Keratinocyte (primary cell): ENCODE data around the gene NBPF3. TPM values are rescaled to one million over a fixed set of nuclear protein-coding genes. Genes with fewer than 3 reads are reported as not detected.

Source experiments
- DNase-seq: peaks from one replicate; pipeline ENCODE4 v3.0.0-alpha.2; 2011; ENCODE audit warnings: low read depth, missing footprints, low spot score
- FAIRE-seq: peaks from 2 replicates; lab custom pipeline; 2011; peaks lifted over from hg19 to GRCh38; lab: Jason Lieb, UNC
- H2AFZ ChIP-seq: 2 replicates; pipeline ENCODE4 v1.6.0; 2012; ENCODE audit warnings: low read length, control low read depth, inconsistent platforms; ENCODE audit not compliant: control insufficient read depth
- H3K27ac ChIP-seq: 2 replicates; pipeline ENCODE4 v1.5.1; 2011; ENCODE audit warnings: low read length; ENCODE audit not compliant: control insufficient read depth, insufficient read depth
- H3K27me3 ChIP-seq: 3 replicates; pipeline ENCODE4 v1.6.0; 2011; ENCODE audit warnings: low read length; ENCODE audit not compliant: control insufficient read depth, insufficient read depth; ENCODE audit errors: extremely low read depth
- H3K36me3 ChIP-seq, 2 experiments: 2 replicates in 1 of 2; 3 replicates in 1 of 2; pipeline ENCODE4 v1.5.1; 2011; ENCODE audit warnings: low read length in 2 of 2, mild to moderate bottlenecking in 1 of 2; ENCODE audit not compliant: control insufficient read depth in 2 of 2, insufficient read depth in 2 of 2; ENCODE audit errors: extremely low read depth in 1 of 2
- H3K4me1 ChIP-seq: 3 replicates; pipeline ENCODE4 v1.5.1; 2011; ENCODE audit warnings: low read length; ENCODE audit not compliant: control insufficient read depth, insufficient read depth; ENCODE audit errors: extremely low read depth
- H3K4me2 ChIP-seq: 3 replicates; pipeline ENCODE4 v1.6.0; 2011; ENCODE audit warnings: low read depth, low read length; ENCODE audit not compliant: control insufficient read depth, insufficient read depth; ENCODE audit errors: extremely low read depth
- H3K4me3 ChIP-seq, 3 experiments: fragments of 200-600 bp in 1 of 3; sonication (generic) in 1 of 3; 2 replicates in 2 of 3; 3 replicates in 1 of 3; pipeline ENCODE4 v1.5.1; 2011 to 2016; ENCODE audit warnings: low read length in 3 of 3, mild to moderate bottlenecking in 3 of 3, control low read depth in 2 of 3, inconsistent platforms in 1 of 3, low read depth in 1 of 3, mixed read lengths in 1 of 3, mixed run types in 1 of 3, moderate library complexity in 1 of 3; ENCODE audit not compliant: control insufficient read depth in 2 of 3, insufficient read depth in 2 of 3; ENCODE audit errors: extremely low read depth in 1 of 3
- H3K79me2 ChIP-seq: 2 replicates; pipeline ENCODE4 v1.6.0; 2012; ENCODE audit warnings: low read length; ENCODE audit not compliant: control insufficient read depth, insufficient read depth
- H3K9ac ChIP-seq: 3 replicates; pipeline ENCODE4 v1.6.0; 2011; ENCODE audit warnings: low read length; ENCODE audit not compliant: control insufficient read depth, insufficient read depth; ENCODE audit errors: extremely low read depth
- H3K9me1 ChIP-seq: 3 replicates; pipeline ENCODE4 v1.6.0; 2011; ENCODE audit warnings: low read length; ENCODE audit not compliant: control insufficient read depth, insufficient read depth; ENCODE audit errors: extremely low read depth
- H3K9me3 ChIP-seq: 2 replicates; pipeline ENCODE4 v1.5.1; 2012; ENCODE audit warnings: low read depth, low read length; ENCODE audit not compliant: control insufficient read depth
- H4K20me1 ChIP-seq: 3 replicates; pipeline ENCODE4 v1.6.0; 2011; ENCODE audit warnings: low read length; ENCODE audit not compliant: control insufficient read depth, insufficient read depth; ENCODE audit errors: extremely low read depth
- EZH2 ChIP-seq: IDR thresholded peaks from one replicate; pipeline ENCODE4 v1.6.1; 2012; ENCODE audit warnings: inconsistent platforms, mild to moderate bottlenecking, low read length, moderate library complexity
- dilution Hi-C: fragments of 300-500 bp; cut with MboI; formaldehyde crosslinking; loops from one replicate; pipeline ENCODE4 v1.7.0; 2020; ENCODE audit warnings: low sequenced_read_pairs; ENCODE audit not compliant: extremely low pct_ligation_motif_present
- polyA plus RNA-seq, 5 experiments: library from polyadenylated mRNA; depleted of rRNA in 3 of 5; stranded (reverse) in 3 of 5; stranded (forward) in 1 of 5; unstranded in 1 of 5; fragments of >200 nt; gene quantifications; 1 replicate in 1 of 5; 2 replicates in 3 of 5; 3 replicates in 1 of 5; pipeline versions ENCODE4 v1.2.1 to v1.2.3, GENCODE V29; 2011 to 2012; ENCODE audit warnings: missing spikeins in 2 of 5, low read depth in 1 of 5, low replicate concordance in 1 of 5
- TF ChIP-seq, protein P1 (sequence below), 3 experiments: IDR thresholded peaks in 1 of 3; conservative IDR thresholded peaks in 1 of 3; optimal IDR thresholded peaks in 1 of 3; 2 replicates in 2 of 3; 3 replicates in 1 of 3; pipeline versions ENCODE3 to v1.5.1; 2011; ENCODE audit warnings: low read length in 3 of 3, mild to moderate bottlenecking in 3 of 3, moderate library complexity in 2 of 3, control low read depth in 1 of 3, inconsistent platforms in 1 of 3; ENCODE audit not compliant: insufficient read depth in 2 of 3; ENCODE audit errors: extremely low read depth in 1 of 3

Gene NBPF3
- polyA plus RNA-seq, 1 donor (not counting 4 experiments of a cell fraction or from before 2014, with no cell fraction given) = 6.8 TPM

DNA sequence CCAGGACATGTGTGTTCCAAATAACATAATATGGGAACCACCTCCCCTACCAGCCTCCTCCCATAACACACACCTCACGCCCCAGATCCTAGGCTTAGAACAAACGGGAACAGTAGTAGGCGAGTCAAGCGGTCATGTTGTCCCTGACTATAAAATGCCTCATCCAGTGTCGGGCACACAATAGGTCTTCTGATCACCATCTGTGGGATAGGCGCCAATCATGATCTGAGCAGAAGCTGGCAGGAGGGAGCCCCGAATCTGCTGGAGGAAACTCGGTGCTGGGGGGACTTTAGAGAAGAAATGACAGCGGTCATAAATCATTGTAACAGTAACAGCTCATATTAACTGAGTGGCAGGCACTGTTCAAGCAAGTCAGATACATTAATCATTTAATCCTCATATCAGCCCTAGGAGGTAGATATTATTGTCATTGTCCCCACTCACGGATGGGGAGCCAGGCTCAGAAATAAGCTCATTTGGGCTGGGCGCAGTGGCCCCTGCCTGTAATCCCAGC, 82.6 kb downstream of the NBPF3 start:
- no peak for FAIRE-seq
- Histone ChIP-seq H2AFZ (no peak overlapping the region), H3K9me1 (no peaks in the 10 kb centered on the region), H3K27ac (no peak overlapping the region), H3K4me2 (no peak overlapping the region), H3K27me3 (no peaks in the 10 kb centered on the region), H3K4me1 (no peaks in the 10 kb centered on the region), H3K4me3 (no peak overlapping the region), H3K36me3 (no peaks in the 10 kb centered on the region), H3K9ac (no peak overlapping the region), H4K20me1 (no peaks in the 10 kb centered on the region), H3K9me3 (no peaks in the 10 kb centered on the region), H3K79me2 (no peaks in the 10 kb centered on the region)
- dilution Hi-C loops = no loop called here
- DNase-seq = no peak
- no peak for TF ChIP-seq EZH2
- TF ChIP-seq, protein P1, sequence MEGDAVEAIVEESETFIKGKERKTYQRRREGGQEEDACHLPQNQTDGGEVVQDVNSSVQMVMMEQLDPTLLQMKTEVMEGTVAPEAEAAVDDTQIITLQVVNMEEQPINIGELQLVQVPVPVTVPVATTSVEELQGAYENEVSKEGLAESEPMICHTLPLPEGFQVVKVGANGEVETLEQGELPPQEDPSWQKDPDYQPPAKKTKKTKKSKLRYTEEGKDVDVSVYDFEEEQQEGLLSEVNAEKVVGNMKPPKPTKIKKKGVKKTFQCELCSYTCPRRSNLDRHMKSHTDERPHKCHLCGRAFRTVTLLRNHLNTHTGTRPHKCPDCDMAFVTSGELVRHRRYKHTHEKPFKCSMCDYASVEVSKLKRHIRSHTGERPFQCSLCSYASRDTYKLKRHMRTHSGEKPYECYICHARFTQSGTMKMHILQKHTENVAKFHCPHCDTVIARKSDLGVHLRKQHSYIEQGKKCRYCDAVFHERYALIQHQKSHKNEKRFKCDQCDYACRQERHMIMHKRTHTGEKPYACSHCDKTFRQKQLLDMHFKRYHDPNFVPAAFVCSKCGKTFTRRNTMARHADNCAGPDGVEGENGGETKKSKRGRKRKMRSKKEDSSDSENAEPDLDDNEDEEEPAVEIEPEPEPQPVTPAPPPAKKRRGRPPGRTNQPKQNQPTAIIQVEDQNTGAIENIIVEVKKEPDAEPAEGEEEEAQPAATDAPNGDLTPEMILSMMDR (optimal IDR thresholded peaks at IDR 0.05 in 1 of 3, IDR thresholded peaks at IDR 0.05 in 1 of 3, conservative IDR thresholded peaks at IDR 0.05 in 1 of 3; ENCODE audit: extremely low read depth in 1 of 3, insufficient read depth in 2 of 3, low read length in 3 of 3) = no peak

GRCh38 chr1:21523297-21523813, 83.4 kb downstream of the NBPF3 start:
- Histone ChIP-seq H3K9me1 (no peaks in the 10 kb centered on the region), H3K9me3 (no peaks in the 10 kb centered on the region), H3K36me3 (no peaks in the 10 kb centered on the region), H3K27me3 (no peaks in the 10 kb centered on the region), H3K4me3 (no peak overlapping the region), H4K20me1 (no peaks in the 10 kb centered on the region), H3K79me2 (no peaks in the 10 kb centered on the region), H2AFZ (no peak overlapping the region), H3K27ac (no peak overlapping the region), H3K4me1 (no peaks in the 10 kb centered on the region), H3K9ac (no peak overlapping the region), H3K4me2 (no peak overlapping the region)
- no peak for DNase-seq
- no peak for FAIRE-seq
- dilution Hi-C loops = no loop called here
- TF ChIP-seq, protein P1 (optimal IDR thresholded peaks at IDR 0.05 in 1 of 3, IDR thresholded peaks at IDR 0.05 in 1 of 3, conservative IDR thresholded peaks at IDR 0.05 in 1 of 3; ENCODE audit: extremely low read depth in 1 of 3, insufficient read depth in 2 of 3, low read length in 3 of 3) = no peak
- TF ChIP-seq EZH2 = no peak
